IMR-90 (cell line): Measurements from ENCODE around the gene GRIN2A. TPM values are rescaled to one million over a fixed set of nuclear protein-coding genes. Genes with fewer than 3 reads are reported as not detected.

Experiments
- ATAC-seq: fragments of 200-7000 bp; cut with Tn5 transposase; 2 replicates; pipeline ENCODE4 v1.9.1; 2020; ENCODE audit warnings: low read depth, mild to moderate bottlenecking, moderate library complexity
- BruUV-seq: library from RNA; stranded (reverse); fragments of 400-500 nt; replicated peaks from 2 replicates; lab custom pipeline; 2021; lab: Mats Ljungman, UMichigan
- CTCF ChIA-PET: fragments of 300-600 bp; formaldehyde crosslinking; extraction: SDS; loops from one replicate; lab custom pipeline; 2021; ENCODE audit warnings: antibody characterized with exemption; lab: Yijun Ruan, JAX
- POLR2A ChIA-PET: fragments of 300-600 bp; sonication (Branson Sonifier 250); formaldehyde crosslinking; loops from one replicate; lab custom pipeline; 2022; ENCODE audit warnings: antibody characterized with exemption; ENCODE audit not compliant: unreplicated experiment; lab: Charles Lee
- DNase-seq: peaks from one replicate; pipeline ENCODE4 v3.0.0; 2013
- H2AFZ ChIP-seq: replicated peaks from 2 replicates; pipeline ENCODE3; 2013; ENCODE audit warnings: low read length, mild to moderate bottlenecking; ENCODE audit not compliant: poor library complexity
- H2AK5ac ChIP-seq: 2 replicates; pipeline ENCODE4 v1.6.1; 2013; ENCODE audit warnings: low read depth, low read length, inconsistent platforms
- H2AK9ac ChIP-seq: replicated peaks from 2 replicates; pipeline ENCODE3; 2013; ENCODE audit warnings: mild to moderate bottlenecking, low read depth, low read length, moderate library complexity; ENCODE audit not compliant: poor library complexity
- H2BK120ac ChIP-seq: 2 replicates; pipeline ENCODE4 v1.6.1; 2013; ENCODE audit warnings: low read depth, low read length, inconsistent platforms
- H2BK15ac ChIP-seq: 3 replicates; pipeline ENCODE4 v1.6.1; 2013; ENCODE audit warnings: low read depth, low read length, inconsistent platforms
- H2BK20ac ChIP-seq: 2 replicates; pipeline ENCODE4 v1.6.1; 2013; ENCODE audit warnings: low read depth, mild to moderate bottlenecking, inconsistent platforms, low read length, moderate library complexity
- H2BK5ac ChIP-seq: 2 replicates; pipeline ENCODE4 v1.6.1; 2013; ENCODE audit warnings: mild to moderate bottlenecking, low read depth, low read length, inconsistent platforms; ENCODE audit not compliant: poor library complexity, severe bottlenecking
- H3K14ac ChIP-seq: replicated peaks from 2 replicates; pipeline ENCODE4 v1.6.1; 2013; ENCODE audit warnings: low read depth, low read length, inconsistent platforms
- H3K18ac ChIP-seq: 2 replicates; pipeline ENCODE4 v1.6.1; 2013; ENCODE audit warnings: low read depth, low read length, control low read depth
- H3K23ac ChIP-seq: 2 replicates; pipeline ENCODE4 v1.6.1; 2013; ENCODE audit warnings: low read depth, low read length, inconsistent platforms
- H3K27ac ChIP-seq: 2 replicates; pipeline ENCODE4 v1.5.1; 2013; ENCODE audit warnings: mild to moderate bottlenecking, control low read depth, low read length; ENCODE audit not compliant: insufficient read depth
- H3K27me3 ChIP-seq: 2 replicates; pipeline ENCODE4 v1.6.1; 2013; ENCODE audit warnings: low read length; ENCODE audit not compliant: control insufficient read depth, insufficient read depth
- H3K36me3 ChIP-seq: 2 replicates; pipeline ENCODE4 v1.6.1; 2013; ENCODE audit warnings: low read length, mixed read lengths; ENCODE audit not compliant: control insufficient read depth, insufficient read depth
- H3K4ac ChIP-seq: 2 replicates; pipeline ENCODE4 v1.6.1; 2013; ENCODE audit warnings: low read depth, low read length, inconsistent platforms
- H3K4me1 ChIP-seq: 2 replicates; pipeline ENCODE4 v1.6.1; 2013; ENCODE audit warnings: low read length, mixed read lengths; ENCODE audit not compliant: control insufficient read depth, insufficient read depth
- H3K4me2 ChIP-seq: 2 replicates; pipeline ENCODE4 v1.6.1; 2013; ENCODE audit warnings: low read depth, mild to moderate bottlenecking, control low read depth, low read length, moderate library complexity
- H3K4me3 ChIP-seq: 2 replicates; pipeline ENCODE4 v1.5.1; 2013; ENCODE audit warnings: low read depth, mild to moderate bottlenecking, control low read depth, low read length, moderate library complexity; ENCODE audit not compliant: insufficient read depth
- H3K56ac ChIP-seq: 2 replicates; pipeline ENCODE4 v1.6.1; 2013; ENCODE audit warnings: low read length, inconsistent platforms; ENCODE audit not compliant: insufficient read depth; ENCODE audit errors: extremely low read depth
- H3K79me1 ChIP-seq, 2 experiments: 2 replicates each; pipeline ENCODE4 v1.6.1; 2013; ENCODE audit warnings: low read length in 2 of 2, inconsistent platforms in 1 of 2, low read depth in 1 of 2
- H3K9ac ChIP-seq: 2 replicates; pipeline ENCODE4 v1.6.1; 2013; ENCODE audit warnings: low read depth, low read length, control low read depth
- H3K9me1 ChIP-seq: 2 replicates; pipeline ENCODE4 v1.6.1; 2013; ENCODE audit warnings: low read length, inconsistent platforms; ENCODE audit not compliant: insufficient read depth
- H3K9me3 ChIP-seq: 2 replicates; pipeline ENCODE4 v1.6.1; 2013; ENCODE audit warnings: low read length; ENCODE audit not compliant: control insufficient read depth, insufficient read depth
- H4K20me1 ChIP-seq: 2 replicates; pipeline ENCODE4 v1.6.1; 2013; ENCODE audit warnings: low read length, inconsistent platforms; ENCODE audit not compliant: insufficient read depth
- H4K5ac ChIP-seq: 2 replicates; pipeline ENCODE4 v1.6.1; 2013; ENCODE audit warnings: mild to moderate bottlenecking, low read depth, low read length, control low read depth
- H4K8ac ChIP-seq, 2 experiments: 2 replicates each; pipeline ENCODE4 v1.6.1; 2013; ENCODE audit warnings: low read depth in 2 of 2, low read length in 2 of 2, control low read depth in 1 of 2, inconsistent platforms in 1 of 2
- H4K91ac ChIP-seq: 2 replicates; pipeline ENCODE4 v1.6.1; 2013; ENCODE audit warnings: low read depth, low read length, inconsistent platforms; ENCODE audit not compliant: insufficient read depth
- BHLHE40 ChIP-seq: fragments of 150-350 bp; IDR thresholded peaks from 2 replicates; pipeline ENCODE4 v1.6.1; 2016; ENCODE audit warnings: mild to moderate bottlenecking, low read depth, low read length
- CEBPB ChIP-seq: IDR thresholded peaks from 2 replicates; pipeline ENCODE4 v1.6.1; 2012; ENCODE audit warnings: low read depth, low read length, improper control_type of control experiment
- FOS ChIP-seq: fragments of 150-350 bp; IDR thresholded peaks from 2 replicates; pipeline ENCODE4 v1.6.1; 2016; ENCODE audit warnings: low read depth, low read length
- MAFK ChIP-seq: IDR thresholded peaks from 2 replicates; pipeline ENCODE4 v1.6.1; 2012; ENCODE audit warnings: low read depth, low read length, improper control_type of control experiment
- MXI1 ChIP-seq: IDR thresholded peaks from 2 replicates; pipeline ENCODE4 v1.6.1; 2012; ENCODE audit warnings: low read depth, mild to moderate bottlenecking, low read length, moderate library complexity, borderline replicate concordance
- NFE2L2 ChIP-seq: fragments of 150-350 bp; IDR thresholded peaks from 2 replicates; pipeline ENCODE4 v1.6.1; 2016; ENCODE audit warnings: low read depth, mild to moderate bottlenecking, low read length
- POLR2A ChIP-seq: IDR thresholded peaks from 2 replicates; pipeline ENCODE4 v1.6.1; 2012; ENCODE audit warnings: mild to moderate bottlenecking, low read depth, low read length
- RAD21 ChIP-seq: IDR thresholded peaks from 2 replicates; pipeline ENCODE4 v1.6.1; 2012; ENCODE audit warnings: low read length, improper control_type of control experiment
- RCOR1 ChIP-seq: IDR thresholded peaks from 2 replicates; pipeline ENCODE4 v1.6.1; 2012; ENCODE audit warnings: mild to moderate bottlenecking, low read length, improper control_type of control experiment; ENCODE audit not compliant: insufficient replicate concordance
- RFX5 ChIP-seq: IDR thresholded peaks from 2 replicates; pipeline ENCODE4 v1.8.0; 2012; ENCODE audit warnings: low read depth, mild to moderate bottlenecking, low read length, moderate library complexity
- WGBS, 2 experiments: methylation state at CpG; one replicate each; pipeline versions ENCODE4 v1.1.5 to v1.1.7; 2013; ENCODE audit warnings: missing lambda C conversion rate in 2 of 2; ENCODE audit not compliant: insufficient read length in 1 of 2; ENCODE audit errors: extremely low coverage in 2 of 2; 5-methylcytosine and 5-hydroxymethylcytosine counted together
- dilution Hi-C: fragments of 300-500 bp; cut with HindIII; formaldehyde crosslinking; loops from one replicate; pipeline ENCODE4 v1.14.3; 2018; ENCODE audit warnings: low sequenced_read_pairs; ENCODE audit not compliant: unreplicated experiment
- in situ Hi-C: fragments of 300-500 bp; cut with MboI; formaldehyde crosslinking; loops from 3 replicates; pipeline ENCODE4 v1.14.3; 2019; ENCODE audit warnings: low sequenced_read_pairs, inconsistent platforms, mixed read lengths
- intact Hi-C: fragments of 100-400 bp; cut with micrococcal nuclease; formaldehyde crosslinking; loops from 2 replicates; pipeline ENCODE4 v1.10.0; 2022
- polyA plus RNA-seq, 3 experiments: library from polyadenylated mRNA; depleted of rRNA; stranded (reverse); fragments of >200 nt; gene quantifications; 2 replicates each; pipeline ENCODE4 v1.2.3, GENCODE V29; 2012; ENCODE audit warnings: low replicate concordance in 1 of 3
- total RNA-seq: library from RNA; depleted of rRNA; stranded (reverse); fragments of >200 nt; gene quantifications from 2 replicates; pipeline ENCODE4 v1.2.3, GENCODE V29; 2012
- TF ChIP-seq, protein P1 (sequence below): fragments of 150-350 bp; IDR thresholded peaks from 2 replicates; pipeline ENCODE4 v1.6.1; 2016; ENCODE audit warnings: low read depth, mild to moderate bottlenecking, low read length, moderate library complexity, borderline replicate concordance
- TF ChIP-seq, protein P2 (sequence below): fragments of 150-350 bp; IDR thresholded peaks from 2 replicates; pipeline ENCODE4 v1.6.1; 2017; ENCODE audit warnings: mild to moderate bottlenecking, antibody characterized with exemption, low read length, low read depth

The GRIN2A gene
- total and polyA plus RNA-seq, 2 of the 4 experiments (the other 2 are of a cell fraction) = under 0.01 TPM; not detected in 1

DNA sequence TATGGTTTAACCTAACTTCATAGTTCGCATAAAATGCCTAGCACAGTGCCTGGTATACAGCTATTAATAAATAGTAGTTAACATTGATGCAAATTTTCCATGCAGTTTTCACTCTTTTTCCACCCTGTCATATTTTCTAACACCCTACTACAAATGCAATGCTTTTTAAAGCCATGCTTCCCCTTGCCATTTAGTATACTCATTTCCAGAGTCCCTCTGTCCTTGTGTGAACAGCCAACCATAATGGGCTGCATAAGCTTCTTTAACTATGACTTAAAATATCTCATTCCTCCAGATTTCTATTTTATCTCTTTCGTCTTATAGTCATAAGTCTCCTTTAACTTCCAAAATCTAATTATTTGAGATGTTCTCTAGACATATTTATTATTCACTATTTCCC is 284.1 kb downstream of the GRIN2A start:
- dilution Hi-C loops (no loop called here), in situ Hi-C loops (no loop called here), intact Hi-C loops (no loop called here)
- Histone ChIP-seq H3K9ac (no peak overlapping the region), H4K91ac (no peak overlapping the region), H3K9me1 (no peaks in the 10 kb centered on the region), H2AFZ (no peak overlapping the region), H2BK20ac (no peak overlapping the region), H3K18ac (no peak overlapping the region), H2AK5ac (no peak overlapping the region), H2AK9ac (no peak overlapping the region), H3K36me3 (no peaks in the 10 kb centered on the region), H3K27ac (no peak overlapping the region), H3K4ac (no peak overlapping the region), H3K9me3 (peaks cover 8% of the 10 kb centered on the region; the same call in 1 of the 2 replicates), H2BK120ac (no peak overlapping the region), H2BK5ac (no peak overlapping the region), H3K79me1 (no peaks in the 10 kb centered on the region), H3K23ac (no peak overlapping the region), H4K5ac (no peak overlapping the region), H2BK15ac (no peak overlapping the region), H3K4me2 (no peak overlapping the region), H4K8ac (no peak overlapping the region), H3K4me3 (no peak overlapping the region), H3K27me3 (no peaks in the 10 kb centered on the region), H4K20me1 (no peaks in the 10 kb centered on the region), H3K14ac (no peak overlapping the region), H3K4me1 (no peaks in the 10 kb centered on the region), H3K56ac (no peak overlapping the region)
- TF ChIP-seq BHLHE40 = no peak
- TF ChIP-seq, protein P1, sequence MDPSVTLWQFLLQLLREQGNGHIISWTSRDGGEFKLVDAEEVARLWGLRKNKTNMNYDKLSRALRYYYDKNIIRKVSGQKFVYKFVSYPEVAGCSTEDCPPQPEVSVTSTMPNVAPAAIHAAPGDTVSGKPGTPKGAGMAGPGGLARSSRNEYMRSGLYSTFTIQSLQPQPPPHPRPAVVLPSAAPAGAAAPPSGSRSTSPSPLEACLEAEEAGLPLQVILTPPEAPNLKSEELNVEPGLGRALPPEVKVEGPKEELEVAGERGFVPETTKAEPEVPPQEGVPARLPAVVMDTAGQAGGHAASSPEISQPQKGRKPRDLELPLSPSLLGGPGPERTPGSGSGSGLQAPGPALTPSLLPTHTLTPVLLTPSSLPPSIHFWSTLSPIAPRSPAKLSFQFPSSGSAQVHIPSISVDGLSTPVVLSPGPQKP = no peak
- no peak for TF ChIP-seq FOS
- TF ChIP-seq, protein P2, sequence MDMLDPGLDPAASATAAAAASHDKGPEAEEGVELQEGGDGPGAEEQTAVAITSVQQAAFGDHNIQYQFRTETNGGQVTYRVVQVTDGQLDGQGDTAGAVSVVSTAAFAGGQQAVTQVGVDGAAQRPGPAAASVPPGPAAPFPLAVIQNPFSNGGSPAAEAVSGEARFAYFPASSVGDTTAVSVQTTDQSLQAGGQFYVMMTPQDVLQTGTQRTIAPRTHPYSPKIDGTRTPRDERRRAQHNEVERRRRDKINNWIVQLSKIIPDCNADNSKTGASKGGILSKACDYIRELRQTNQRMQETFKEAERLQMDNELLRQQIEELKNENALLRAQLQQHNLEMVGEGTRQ = no peak
- no peak for TF ChIP-seq MAFK
- no peak for TF ChIP-seq POLR2A
- TF ChIP-seq RFX5 = no peak
- TF ChIP-seq MXI1 = no peak
- TF ChIP-seq NFE2L2 = no peak
- TF ChIP-seq RAD21 = no peak
- no peak for TF ChIP-seq RCOR1
- no peak for TF ChIP-seq CEBPB
- DNase-seq (no peak), ATAC-seq (no peak)
- ChIA-PET CTCF (no interaction called here), POLR2A (no interaction called here)
- BruUV-seq = no TSS peak
- WGBS, 2 experiments = no CpG with 5 or more reads among the region's 2 CpGs
